Stimulated activated CD8-positive, alpha-beta memory T cell treated with anti-CD3 and anti-CD28 coated beads, Interleukin-2, amount 100 ng/mL, for 1 hour (primary cell): ENCODE data around the gene IMPG2.

Source experiments
- DNase-seq, 2 donors: peaks; one replicate each; pipeline ENCODE4 v3.0.0-alpha.2; 2020; ENCODE audit warnings: low read depth in 2 of 2

IMPG2 gene

GRCh38 chr3:101240719-101241399, 79.5 kb downstream of the IMPG2 start:
- DNase-seq: no peak

GRCh38 chr3:101235048-101235447, 85.3 kb downstream of the IMPG2 start:
- no peak for DNase-seq

GRCh38 chr3:101230618-101231017, 89.8 kb downstream of the IMPG2 start:
- no peak for DNase-seq

GRCh38 chr3:101229681-101230080, 90.7 kb downstream of the IMPG2 start:
- no peak for DNase-seq

GRCh38 chr3:101228441-101228840, 91.9 kb downstream of the IMPG2 start:
- DNase-seq: no peak

- DNase-seq: no peak
These were observed 95.6 kb downstream of the IMPG2 start for GRCh38 chr3:101224739-101225138.

GRCh38 chr3:101223016-101223415, 97.4 kb downstream of the IMPG2 start:
- DNase-seq: no peak

GRCh38 chr3:101219842-101220560, 100.4 kb downstream of the IMPG2 start:
- DNase-seq: no peak

- no peak for DNase-seq
These were observed 102.7 kb downstream of the IMPG2 start for GRCh38 chr3:101217472-101218245.

- DNase-seq: no peak
These were observed 103.5 kb downstream of the IMPG2 start for GRCh38 chr3:101216710-101217465.

GRCh38 chr3:101212730-101213129, 107.6 kb downstream of the IMPG2 start:
- DNase-seq: no peak

- DNase-seq: no peak
These were observed 116.1 kb downstream of the IMPG2 start for GRCh38 chr3:101204246-101204645.

GRCh38 chr3:101203411-101203810, 117.0 kb downstream of the IMPG2 start:
- no peak for DNase-seq

GRCh38 chr3:101202640-101203039, 117.7 kb downstream of the IMPG2 start:
- no peak for DNase-seq

- DNase-seq: no peak
These were observed 119.9 kb downstream of the IMPG2 start for GRCh38 chr3:101200461-101200860.

GRCh38 chr3:101195951-101196713, 124.2 kb downstream of the IMPG2 start:
- DNase-seq: no peak

- no peak for DNase-seq
These were observed 126.0 kb downstream of the IMPG2 start for GRCh38 chr3:101194392-101194791.

GRCh38 chr3:101193957-101194356, 126.4 kb downstream of the IMPG2 start:
- DNase-seq: no peak

GRCh38 chr3:101189796-101190195, 130.6 kb downstream of the IMPG2 start:
- DNase-seq: no peak

GRCh38 chr3:101189176-101189575, 131.2 kb downstream of the IMPG2 start:
- no peak for DNase-seq

- no peak for DNase-seq
These were observed 135.0 kb downstream of the IMPG2 start for GRCh38 chr3:101185341-101185740.
